ENCODE measurements around the gene MRPL18.
"Not testable (repeated sequence)": the region's sequence is repeated elsewhere in the genome, so short reads cannot be mapped to it uniquely, and the experiment has no call there.

MRPL18 gene

DNA sequence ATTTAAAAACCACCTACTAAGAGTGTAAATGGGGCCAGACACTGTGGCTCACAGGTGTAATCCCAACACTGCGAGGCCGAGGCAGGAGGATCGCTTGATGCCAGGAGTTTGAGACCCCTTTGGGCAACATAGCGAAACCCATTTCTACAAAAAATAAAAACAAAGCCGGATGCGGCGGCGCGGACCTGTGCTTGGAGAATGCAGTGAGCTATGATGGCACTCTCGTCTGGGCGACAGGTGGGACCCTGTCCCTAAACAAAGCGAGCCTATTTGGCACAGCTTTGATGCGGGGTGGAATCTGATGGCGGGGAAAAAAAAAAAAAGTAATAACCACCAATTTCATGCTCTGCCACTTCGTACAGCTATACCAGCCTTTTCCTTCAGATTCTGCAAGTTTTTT lies 2.0 kb upstream of the MRPL18 start:
- H3K27me3 ChIP-seq (replicated peaks): no peaks in the 10 kb centered on the region
- in situ Hi-C loops (cut with HindIII; ENCODE audit: low pct_ligation_motif_present, low sequenced_read_pairs): no loop called here
- DNase-seq: no peak
- H3K36me3 ChIP-seq (replicated peaks): peaks cover 39% of the 10 kb centered on the region
- TF ChIP-seq, protein P1, sequence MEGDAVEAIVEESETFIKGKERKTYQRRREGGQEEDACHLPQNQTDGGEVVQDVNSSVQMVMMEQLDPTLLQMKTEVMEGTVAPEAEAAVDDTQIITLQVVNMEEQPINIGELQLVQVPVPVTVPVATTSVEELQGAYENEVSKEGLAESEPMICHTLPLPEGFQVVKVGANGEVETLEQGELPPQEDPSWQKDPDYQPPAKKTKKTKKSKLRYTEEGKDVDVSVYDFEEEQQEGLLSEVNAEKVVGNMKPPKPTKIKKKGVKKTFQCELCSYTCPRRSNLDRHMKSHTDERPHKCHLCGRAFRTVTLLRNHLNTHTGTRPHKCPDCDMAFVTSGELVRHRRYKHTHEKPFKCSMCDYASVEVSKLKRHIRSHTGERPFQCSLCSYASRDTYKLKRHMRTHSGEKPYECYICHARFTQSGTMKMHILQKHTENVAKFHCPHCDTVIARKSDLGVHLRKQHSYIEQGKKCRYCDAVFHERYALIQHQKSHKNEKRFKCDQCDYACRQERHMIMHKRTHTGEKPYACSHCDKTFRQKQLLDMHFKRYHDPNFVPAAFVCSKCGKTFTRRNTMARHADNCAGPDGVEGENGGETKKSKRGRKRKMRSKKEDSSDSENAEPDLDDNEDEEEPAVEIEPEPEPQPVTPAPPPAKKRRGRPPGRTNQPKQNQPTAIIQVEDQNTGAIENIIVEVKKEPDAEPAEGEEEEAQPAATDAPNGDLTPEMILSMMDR (IDR thresholded peaks at IDR 0.05; ENCODE audit: low read depth, low read length, missing control alignments): no peak
- peak overlapping the region; percentile 99 for H3K4me3 ChIP-seq (ENCODE audit: low read depth, low read length)
- peak overlapping the region; percentile 77 for H3K27ac ChIP-seq

DNA sequence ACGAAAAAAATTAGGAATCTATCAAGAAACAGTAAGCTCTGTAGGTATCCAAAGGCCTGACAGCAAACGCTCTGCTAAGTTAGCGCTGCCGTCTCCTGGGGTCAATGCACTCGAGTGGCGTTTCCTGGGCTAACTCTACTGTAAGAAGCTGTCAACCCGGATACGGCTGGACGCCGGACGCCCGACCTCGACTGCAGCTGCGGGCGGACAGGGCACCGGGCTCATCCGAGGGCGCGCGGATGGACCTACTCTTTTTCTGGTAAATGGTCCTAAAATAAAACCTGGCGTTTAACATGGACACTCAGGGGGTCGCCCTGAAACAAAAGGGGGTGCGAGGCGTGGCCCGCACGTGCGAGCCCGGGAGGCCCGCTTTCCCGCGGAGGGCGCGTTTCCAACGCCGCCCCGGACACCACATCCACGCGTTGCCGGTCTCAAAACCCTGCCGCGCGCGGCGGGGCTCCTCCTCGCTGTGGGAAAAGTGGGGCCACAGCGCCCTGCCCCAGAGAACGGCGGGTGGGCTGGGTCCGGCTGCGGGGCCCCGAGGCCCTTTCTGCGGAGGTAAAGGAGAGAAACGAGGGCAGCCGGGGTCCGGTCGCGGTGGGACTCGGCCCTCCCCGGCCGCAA lies 1.4 kb upstream of the MRPL18 start:
- Histone ChIP-seq H3K4me3 (ENCODE audit: low read depth, low read length) (peak overlapping the region; percentile 99), H3K27me3 (replicated peaks) (no peaks in the 10 kb centered on the region), H3K27ac (peak overlapping the region; percentile 77), H3K36me3 (replicated peaks) (peaks cover 37% of the 10 kb centered on the region)
- DNase-seq: peak; percentile 28
- in situ Hi-C loops (cut with HindIII; ENCODE audit: low pct_ligation_motif_present, low sequenced_read_pairs): no loop called here
- TF ChIP-seq, protein P1 (IDR thresholded peaks at IDR 0.05; ENCODE audit: low read depth, low read length, missing control alignments): no peak

DNA sequence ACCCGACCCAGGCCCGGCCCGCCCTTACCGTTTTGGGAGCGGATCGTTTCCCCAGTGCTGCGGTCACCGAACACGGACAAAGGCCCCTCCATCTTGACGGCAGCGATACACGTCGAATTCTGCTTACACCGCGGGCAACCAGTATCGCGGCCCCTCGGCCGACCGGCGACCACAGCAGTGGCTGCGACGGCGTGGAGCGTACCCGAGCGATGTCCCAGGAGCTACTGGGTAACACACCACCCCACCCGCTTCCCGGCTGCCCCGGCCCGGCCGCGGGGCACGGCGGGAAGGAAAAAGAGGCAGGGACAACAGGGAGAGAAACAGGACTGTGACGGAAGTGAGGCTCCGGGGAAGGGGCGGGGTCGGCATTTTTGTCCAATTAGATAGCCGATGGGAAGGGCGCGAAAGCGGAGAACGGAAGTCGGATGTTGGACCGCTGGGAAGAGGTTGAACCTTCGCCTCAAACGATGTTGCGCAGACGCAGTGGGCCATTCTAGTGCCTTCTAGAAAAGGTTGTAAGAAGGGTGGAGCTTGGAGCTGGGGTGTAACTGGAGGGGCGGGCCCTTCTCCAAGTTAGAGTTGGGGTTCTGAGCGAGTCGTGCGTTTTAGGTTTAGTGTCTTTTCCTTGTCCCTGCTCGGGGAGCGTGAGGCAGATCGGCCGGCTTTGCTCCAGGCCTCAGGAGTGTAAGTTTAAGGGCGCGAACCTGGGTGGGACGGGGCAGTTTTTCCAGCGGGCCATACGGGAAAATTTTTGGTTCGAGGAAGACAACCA lies 704 bp upstream of the MRPL18 start, which contains the start of gene TCP1:
TCP1 (minus strand) TSS at position 226 of the 772 bp plus-strand sequence; CDS start at position 92, 134 bp downstream.
- peaks cover 35% of the 10 kb centered on the region for H3K36me3 ChIP-seq (replicated peaks)
- H3K4me3 ChIP-seq (ENCODE audit: low read depth, low read length): peak within 1 kb of the TSS; percentile 99
- in situ Hi-C loops (cut with HindIII; ENCODE audit: low pct_ligation_motif_present, low sequenced_read_pairs): no loop called here
- H3K27me3 ChIP-seq (replicated peaks): no peaks in the 10 kb centered on the region
- peak within 1 kb of the TSS; percentile 77 for H3K27ac ChIP-seq
- DNase-seq: peak; percentile 100
- TF ChIP-seq, protein P1 (IDR thresholded peaks at IDR 0.05; ENCODE audit: low read depth, low read length, missing control alignments): no peak

DNA sequence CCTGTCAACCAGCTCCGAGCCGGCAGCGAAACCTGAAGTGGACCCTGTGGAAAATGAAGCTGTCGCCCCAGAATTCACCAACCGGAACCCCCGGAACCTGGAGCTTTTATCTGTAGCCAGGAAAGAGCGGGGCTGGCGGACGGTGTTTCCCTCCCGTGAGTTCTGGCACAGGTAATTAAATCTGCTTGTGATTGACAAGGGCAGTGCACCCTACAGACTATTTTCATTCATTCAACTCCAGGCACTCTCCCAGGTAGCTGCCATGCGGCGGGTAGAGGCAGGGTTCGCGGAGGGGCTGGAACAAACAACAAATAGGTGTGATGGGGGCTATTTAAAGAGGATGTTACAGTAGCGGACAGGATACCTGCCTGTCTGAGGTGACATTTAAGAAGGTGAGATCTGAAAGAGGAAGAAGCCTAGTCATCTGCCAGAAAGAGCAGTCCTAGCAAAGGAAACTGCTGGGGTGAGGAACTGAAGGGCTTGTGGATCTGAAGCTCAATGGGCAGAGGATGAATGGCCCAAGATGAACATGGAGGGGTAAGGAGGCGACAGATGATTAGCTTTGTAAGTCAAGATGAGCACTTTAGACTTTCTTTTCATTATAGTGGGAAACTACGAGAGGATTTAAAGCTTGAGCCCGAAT lies 810 bp downstream of the MRPL18 start:
- peak overlapping the region; percentile 77 for H3K27ac ChIP-seq
- peaks cover 22% of the 10 kb centered on the region for H3K36me3 ChIP-seq (replicated peaks)
- in situ Hi-C loops (cut with HindIII; ENCODE audit: low pct_ligation_motif_present, low sequenced_read_pairs): no loop called here
- H3K27me3 ChIP-seq (replicated peaks): no peaks in the 10 kb centered on the region
- peak overlapping the region; percentile 87 for H3K4me3 ChIP-seq (ENCODE audit: low read depth, low read length)
- DNase-seq: peak; percentile 1
- TF ChIP-seq, protein P1 (IDR thresholded peaks at IDR 0.05; ENCODE audit: low read depth, low read length, missing control alignments): no peak

DNA sequence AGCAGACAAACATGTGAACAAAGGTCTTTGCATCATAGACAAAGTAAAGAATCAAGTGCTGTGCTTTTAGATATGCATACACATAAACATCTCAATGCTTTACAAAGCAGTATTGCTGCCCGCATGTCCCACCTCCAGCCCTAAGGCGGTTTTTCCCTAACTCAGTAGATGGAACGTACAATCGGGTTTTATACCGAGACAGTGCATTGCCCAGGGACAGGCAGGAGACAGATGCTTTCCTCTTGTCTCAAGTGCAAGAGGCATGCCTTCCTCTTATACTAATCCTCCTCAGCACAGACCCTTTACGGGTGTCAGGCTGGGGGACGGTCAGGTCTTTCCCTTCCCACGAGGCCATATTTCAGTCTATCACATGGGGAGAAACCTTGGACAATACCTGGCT lies 4.7 kb downstream of the MRPL18 start:
- H3K36me3 ChIP-seq (replicated peaks): peaks cover 34% of the 10 kb centered on the region
- DNase-seq; H3K27me3 ChIP-seq (replicated peaks); H3K27ac ChIP-seq; H3K4me3 ChIP-seq (ENCODE audit: low read depth, low read length); in situ Hi-C loops (cut with HindIII; ENCODE audit: low pct_ligation_motif_present, low sequenced_read_pairs): not testable (repeated sequence)

DNA sequence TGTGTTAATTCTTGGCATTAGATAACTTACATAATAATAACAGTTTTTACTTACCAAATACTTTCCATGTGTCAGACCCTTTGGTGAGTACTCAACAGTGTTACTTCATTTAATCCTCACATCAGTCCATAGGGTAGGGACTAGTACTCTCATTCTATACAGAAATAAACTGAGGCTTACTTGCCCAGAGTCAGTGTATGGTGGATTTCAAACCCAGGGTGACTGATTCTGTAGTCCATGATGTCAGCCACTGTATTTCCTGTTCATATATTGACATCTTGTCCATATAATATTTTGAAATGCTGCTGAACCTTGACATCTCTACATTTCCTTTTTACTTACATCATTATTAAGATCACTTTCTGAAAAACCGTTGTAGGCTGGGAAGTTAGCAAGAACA lies 7.3 kb downstream of the MRPL18 start:
- TF ChIP-seq, protein P1 (IDR thresholded peaks at IDR 0.05; ENCODE audit: low read depth, low read length, missing control alignments): no peak
- in situ Hi-C loops (cut with HindIII; ENCODE audit: low pct_ligation_motif_present, low sequenced_read_pairs): no loop called here
- H3K36me3 ChIP-seq (replicated peaks): peaks cover 31% of the 10 kb centered on the region
- no peak overlapping the region for H3K27ac ChIP-seq
- no peak overlapping the region for H3K4me3 ChIP-seq (ENCODE audit: low read depth, low read length)
- DNase-seq: no peak
- no peaks in the 10 kb centered on the region for H3K27me3 ChIP-seq (replicated peaks)
